ENCODE measurements around the gene TRIM52. TPM values are rescaled to one million over a fixed set of nuclear protein-coding genes. Genes with fewer than 3 reads are reported as not detected.

TRIM52 gene
- polyA plus RNA-seq, 1 of the 3 experiments (the other 2 are of a cell fraction) = 6.4 TPM

DNA sequence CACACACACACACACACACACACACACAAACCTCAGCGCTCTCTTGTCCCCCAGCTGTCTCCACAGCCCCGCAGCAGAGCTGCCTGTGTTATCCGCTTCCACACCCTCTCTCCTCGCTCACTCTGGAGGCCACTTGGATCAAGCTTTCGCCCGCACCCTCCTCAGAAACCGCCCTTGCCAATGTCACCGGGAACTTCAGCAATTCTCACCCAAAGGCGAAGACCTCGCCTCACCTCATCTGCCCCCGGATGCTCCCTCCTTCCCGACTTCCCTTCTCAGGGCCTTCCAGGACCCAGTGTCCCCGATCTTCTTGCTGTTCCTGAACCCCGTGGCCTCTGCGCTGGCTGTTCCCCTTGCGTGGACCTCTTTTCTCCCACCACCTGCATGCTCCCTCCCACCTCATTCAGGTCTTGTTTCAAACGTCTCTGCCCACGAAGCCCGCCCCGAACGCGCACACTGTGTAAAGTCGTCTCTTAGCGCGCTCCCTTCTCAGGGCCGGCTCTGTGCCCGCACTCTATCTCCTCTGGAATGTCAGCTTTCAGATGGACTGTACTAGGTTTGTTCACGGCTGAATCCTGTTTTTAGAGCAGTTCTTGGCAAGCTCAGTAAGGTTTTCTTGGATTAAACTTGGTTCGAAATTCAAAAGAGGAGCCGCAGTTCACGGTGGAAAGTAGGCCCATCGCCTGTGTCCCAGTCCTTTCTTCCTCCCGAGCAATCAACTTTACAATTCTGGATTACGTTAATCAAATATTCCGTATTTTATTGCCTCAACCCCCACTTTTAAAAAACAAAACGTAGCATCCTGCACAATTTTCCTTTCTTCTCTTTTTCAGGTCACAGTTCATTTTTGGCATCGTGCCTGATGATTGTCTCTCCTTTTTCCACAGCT is 54.9 kb downstream of the TRIM52 start:
- ChIA-PET POLR2A (interaction anchor here (1.1 to 2.4 kb wide), 3 partner anchors 14 to 33 kb away, joined by 3 to 8 read pairs (median 5); no protein-coding TSS in a partner anchor), CTCF (interaction anchor here (0.6 to 6.5 kb wide), 6 partner anchors 8 to 38 kb away, joined by 3 to 72 read pairs (median 4); partner anchors contain the start of gene TRIM41)
- Histone ChIP-seq H3K9ac (no peak overlapping the region), H3K4me3 (ENCODE audit: low read depth in 2 of 2, low read length in 1 of 2) (peak overlapping the region; percentile 62 to 75; a peak in 3 of 4 replicates), H3K9me3 (no peaks in the 10 kb centered on the region), H3K27ac (ENCODE audit: low read depth in 2 of 2, low read length in 1 of 2) (no peak overlapping the region; a peak in 1 of 4 replicates), H3K27me3 (ENCODE audit: insufficient read depth) (no peaks in the 10 kb centered on the region), H3K79me2 (ENCODE audit: insufficient read depth) (no peaks in the 10 kb centered on the region), H3F3A (replicated peaks; ENCODE audit: insufficient read depth) (peaks cover 27% of the 10 kb centered on the region), H3K4me1 (ENCODE audit: control insufficient read depth in 1 of 2, insufficient read depth in 2 of 2, low read depth in 1 of 2, low read length in 1 of 2) (peaks cover 0 to 21% of the 10 kb centered on the region in 2 experiments; a peak in 1 of 4 replicates), H3K4me2 (peak overlapping the region; percentile 80), H2AFZ (ENCODE audit: low read depth) (no peak overlapping the region; the same call in 1 of the 2 replicates), H3K36me3 (replicated peaks in 1 of 2; ENCODE audit: control insufficient read depth in 1 of 2, insufficient read depth in 2 of 2, low read length in 1 of 2) (no peaks in the 10 kb centered on the region), H3K9me2 (no peaks in the 10 kb centered on the region), H4K20me1 (ENCODE audit: insufficient read depth) (no peaks in the 10 kb centered on the region; the same call in 1 of the 2 replicates)
- DNase-seq = no peak
- TF ChIP-seq MXI1 (IDR thresholded peaks at IDR 0.05; ENCODE audit: low read depth, low read length) = no peak
- TF ChIP-seq, protein P1, sequence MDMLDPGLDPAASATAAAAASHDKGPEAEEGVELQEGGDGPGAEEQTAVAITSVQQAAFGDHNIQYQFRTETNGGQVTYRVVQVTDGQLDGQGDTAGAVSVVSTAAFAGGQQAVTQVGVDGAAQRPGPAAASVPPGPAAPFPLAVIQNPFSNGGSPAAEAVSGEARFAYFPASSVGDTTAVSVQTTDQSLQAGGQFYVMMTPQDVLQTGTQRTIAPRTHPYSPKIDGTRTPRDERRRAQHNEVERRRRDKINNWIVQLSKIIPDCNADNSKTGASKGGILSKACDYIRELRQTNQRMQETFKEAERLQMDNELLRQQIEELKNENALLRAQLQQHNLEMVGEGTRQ (IDR thresholded peaks at IDR 0.05; ENCODE audit: borderline replicate concordance, low read depth, low read length) = no peak
- TF ChIP-seq, protein P2, sequence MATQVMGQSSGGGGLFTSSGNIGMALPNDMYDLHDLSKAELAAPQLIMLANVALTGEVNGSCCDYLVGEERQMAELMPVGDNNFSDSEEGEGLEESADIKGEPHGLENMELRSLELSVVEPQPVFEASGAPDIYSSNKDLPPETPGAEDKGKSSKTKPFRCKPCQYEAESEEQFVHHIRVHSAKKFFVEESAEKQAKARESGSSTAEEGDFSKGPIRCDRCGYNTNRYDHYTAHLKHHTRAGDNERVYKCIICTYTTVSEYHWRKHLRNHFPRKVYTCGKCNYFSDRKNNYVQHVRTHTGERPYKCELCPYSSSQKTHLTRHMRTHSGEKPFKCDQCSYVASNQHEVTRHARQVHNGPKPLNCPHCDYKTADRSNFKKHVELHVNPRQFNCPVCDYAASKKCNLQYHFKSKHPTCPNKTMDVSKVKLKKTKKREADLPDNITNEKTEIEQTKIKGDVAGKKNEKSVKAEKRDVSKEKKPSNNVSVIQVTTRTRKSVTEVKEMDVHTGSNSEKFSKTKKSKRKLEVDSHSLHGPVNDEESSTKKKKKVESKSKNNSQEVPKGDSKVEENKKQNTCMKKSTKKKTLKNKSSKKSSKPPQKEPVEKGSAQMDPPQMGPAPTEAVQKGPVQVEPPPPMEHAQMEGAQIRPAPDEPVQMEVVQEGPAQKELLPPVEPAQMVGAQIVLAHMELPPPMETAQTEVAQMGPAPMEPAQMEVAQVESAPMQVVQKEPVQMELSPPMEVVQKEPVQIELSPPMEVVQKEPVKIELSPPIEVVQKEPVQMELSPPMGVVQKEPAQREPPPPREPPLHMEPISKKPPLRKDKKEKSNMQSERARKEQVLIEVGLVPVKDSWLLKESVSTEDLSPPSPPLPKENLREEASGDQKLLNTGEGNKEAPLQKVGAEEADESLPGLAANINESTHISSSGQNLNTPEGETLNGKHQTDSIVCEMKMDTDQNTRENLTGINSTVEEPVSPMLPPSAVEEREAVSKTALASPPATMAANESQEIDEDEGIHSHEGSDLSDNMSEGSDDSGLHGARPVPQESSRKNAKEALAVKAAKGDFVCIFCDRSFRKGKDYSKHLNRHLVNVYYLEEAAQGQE (IDR thresholded peaks at IDR 0.05; ENCODE audit: low read depth, low read length) = no peak
- TF ChIP-seq RAD21 (IDR thresholded peaks at IDR 0.05; ENCODE audit: low read length) = no peak
- TF ChIP-seq NFIC (IDR thresholded peaks at IDR 0.05; ENCODE audit: borderline replicate concordance) = no peak
- WGBS (ENCODE audit: low lambda C conversion rate) = 42% methylated on average over 37 of the region's 37 CpGs

Small RNAs within 50 kb of the gene (small RNA-seq; reads per million reads assigned to genes)
- gene MIR4638 (0 reads per million in 7 experiments), gene RNU6-705P (0 reads per million in 7 experiments), gene SNORD95 (0 reads per million in 7 experiments), gene SNORD96A (0 reads per million in 7 experiments)

Other genes starting within 250 kb of the TRIM52 start
- gene BTNL9, start 220.9 kb downstream of the TRIM52 start, polyA plus RNA-seq (2012; rRNA removed) = not detected in 2 replicates
- gene OR2V1, start 130.0 kb downstream of the TRIM52 start, polyA plus RNA-seq (2012; rRNA removed) = not detected in 2 replicates
- gene OR2V2, start 113.6 kb downstream of the TRIM52 start, polyA plus RNA-seq (2012; rRNA removed) = not detected in 2 replicates
- 2.0 and 3.5 TPM in 2 replicates for gene TRIM7, start 55.9 kb downstream of the TRIM52 start, polyA plus RNA-seq (2012; rRNA removed)
- gene TRIM41, start 37.9 kb downstream of the TRIM52 start, polyA plus RNA-seq (2012; rRNA removed) = 35.3 and 35.9 TPM in 2 replicates
- 4,191 and 4,715 TPM in 2 replicates for gene RACK1, start 17.2 kb downstream of the TRIM52 start, polyA plus RNA-seq (2012; rRNA removed)
- not detected in 2 replicates for gene OR4F3, start 106.1 kb upstream of the TRIM52 start, polyA plus RNA-seq (2012; rRNA removed)

Measured in SK-N-SH (cell line).